A172 (cell line): ENCODE data around the gene TTC9. TPM values are rescaled to one million over a fixed set of nuclear protein-coding genes. Genes with fewer than 3 reads are reported as not detected.
A peak's percentile ranks its signal among the peaks of the same experiment; 100 is the strongest.
"Not testable (repeated sequence)": the region's sequence is repeated elsewhere in the genome, so short reads cannot be mapped to it uniquely, and the experiment has no call there.

Experiments used
- DNase-seq: peaks from one replicate; pipeline ENCODE4 v3.0.0-alpha.2; 2015; ENCODE audit warnings: low spot score
- total RNA-seq: library from RNA; depleted of rRNA; stranded (reverse); fragments of >200 nt; shearing (Covaris generic); gene quantifications from 2 replicates; pipeline ENCODE4 v1.2.3, GENCODE V29; 2014

The TTC9 gene
- total RNA-seq, 1 experiment from 2014 or later: 1.4 TPM

GRCh38 chr14:70680748-70681147 lies 39.0 kb downstream of the TTC9 start:
- DNase-seq: no peak

- DNase-seq: no peak
Measured at GRCh38 chr14:70683983-70684382, 42.3 kb downstream of the TTC9 start.

- no peak for DNase-seq
Measured at GRCh38 chr14:70685474-70686197, 43.9 kb downstream of the TTC9 start.

GRCh38 chr14:70692210-70692609 lies 50.5 kb downstream of the TTC9 start:
- DNase-seq: no peak

DNA sequence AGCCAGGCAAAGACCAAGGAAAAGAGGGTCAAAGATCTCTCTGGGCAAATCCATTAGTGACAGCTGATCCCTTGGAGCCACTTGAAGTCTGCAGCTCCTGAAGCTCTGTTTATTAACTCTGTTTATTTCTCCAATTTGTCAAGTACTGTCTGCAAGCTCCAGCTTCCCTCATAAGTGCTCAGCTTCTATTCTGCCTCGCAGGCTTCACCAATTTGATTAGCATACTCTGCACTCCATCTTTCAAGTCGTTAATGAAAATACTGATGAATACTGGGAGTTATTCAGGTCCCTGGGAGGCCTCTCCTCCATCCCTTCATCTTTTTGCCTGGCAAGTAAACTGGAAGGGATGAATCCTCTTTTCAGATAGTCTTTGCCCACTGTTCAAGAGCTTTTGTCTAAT lies 54.3 kb downstream of the TTC9 start:
- no peak for DNase-seq

- no peak for DNase-seq
Measured at GRCh38 chr14:70697701-70698100, 56.0 kb downstream of the TTC9 start.

- peak; percentile 43 for DNase-seq
Measured at GRCh38 chr14:70698288-70698687, 56.6 kb downstream of the TTC9 start.

DNA sequence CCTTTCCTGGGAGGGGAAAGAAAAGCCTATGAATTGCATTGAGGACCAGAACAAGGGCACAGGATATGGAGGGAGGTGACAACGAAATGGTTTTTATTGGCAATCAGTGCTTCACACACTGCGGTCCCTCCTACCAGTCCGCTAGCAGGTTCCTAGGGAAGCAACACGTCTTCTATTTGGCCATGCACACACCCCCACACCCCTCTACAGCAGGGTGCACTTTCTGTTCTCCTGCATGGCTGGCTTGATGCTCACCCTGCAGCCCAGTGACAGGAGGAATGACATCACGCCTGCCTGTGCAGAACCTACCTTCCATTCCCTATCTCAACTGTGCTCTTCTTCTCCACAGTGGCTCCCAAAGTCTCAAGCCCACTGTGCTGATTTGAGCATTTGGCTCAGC lies 57.9 kb downstream of the TTC9 start:
- no peak for DNase-seq

- no peak for DNase-seq
Measured at GRCh38 chr14:70700955-70701585, 59.4 kb downstream of the TTC9 start.

GRCh38 chr14:70701610-70702009 lies 59.9 kb downstream of the TTC9 start:
- no peak for DNase-seq

DNA sequence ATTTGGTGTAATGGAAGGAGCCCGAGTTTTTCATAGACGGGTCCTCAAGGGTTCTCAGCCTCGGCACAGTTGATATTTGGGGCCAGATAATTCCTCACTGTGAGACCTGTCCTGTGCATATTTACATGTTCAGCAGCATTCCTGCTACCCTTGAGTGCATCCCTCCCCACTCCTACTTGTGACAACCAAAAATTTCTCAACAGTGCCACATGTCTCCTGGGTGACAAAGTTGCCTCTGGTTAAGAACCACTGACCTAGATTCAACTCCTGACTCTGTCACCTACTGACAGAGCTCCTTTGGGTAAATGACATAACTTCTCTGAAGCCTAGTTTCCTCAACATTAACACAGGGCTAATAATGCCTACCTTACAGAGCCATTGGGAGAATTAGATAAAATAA lies 60.4 kb downstream of the TTC9 start:
- DNase-seq: no peak

- DNase-seq: not testable (repeated sequence)
Measured at GRCh38 chr14:70703621-70704168, 62.0 kb downstream of the TTC9 start.

DNA sequence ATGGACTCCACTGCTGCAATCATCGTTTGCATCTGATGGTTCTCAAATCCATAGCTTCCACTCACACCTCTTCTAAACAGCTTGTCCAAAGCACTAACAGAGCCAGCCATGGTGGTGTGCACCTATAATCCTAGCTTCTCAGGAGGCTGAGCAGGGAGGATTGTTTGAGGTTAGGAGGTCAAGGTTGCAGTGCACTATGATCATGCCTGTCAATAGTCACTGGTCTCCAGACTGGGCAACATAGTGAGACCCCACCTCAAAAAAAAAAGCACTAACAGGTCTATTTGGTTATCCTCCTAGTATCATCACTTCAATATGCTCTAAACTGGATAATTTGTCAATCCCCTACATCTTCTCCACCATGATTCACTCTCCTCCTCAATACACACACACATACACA lies 63.2 kb downstream of the TTC9 start:
- no peak for DNase-seq

GRCh38 chr14:70706177-70706576 lies 64.5 kb downstream of the TTC9 start:
- DNase-seq: no peak

- peak; percentile 76 for DNase-seq
Measured at GRCh38 chr14:70707138-70708038, 65.7 kb downstream of the TTC9 start.

GRCh38 chr14:70708717-70709570 lies 67.2 kb downstream of the TTC9 start:
- no peak for DNase-seq

DNA sequence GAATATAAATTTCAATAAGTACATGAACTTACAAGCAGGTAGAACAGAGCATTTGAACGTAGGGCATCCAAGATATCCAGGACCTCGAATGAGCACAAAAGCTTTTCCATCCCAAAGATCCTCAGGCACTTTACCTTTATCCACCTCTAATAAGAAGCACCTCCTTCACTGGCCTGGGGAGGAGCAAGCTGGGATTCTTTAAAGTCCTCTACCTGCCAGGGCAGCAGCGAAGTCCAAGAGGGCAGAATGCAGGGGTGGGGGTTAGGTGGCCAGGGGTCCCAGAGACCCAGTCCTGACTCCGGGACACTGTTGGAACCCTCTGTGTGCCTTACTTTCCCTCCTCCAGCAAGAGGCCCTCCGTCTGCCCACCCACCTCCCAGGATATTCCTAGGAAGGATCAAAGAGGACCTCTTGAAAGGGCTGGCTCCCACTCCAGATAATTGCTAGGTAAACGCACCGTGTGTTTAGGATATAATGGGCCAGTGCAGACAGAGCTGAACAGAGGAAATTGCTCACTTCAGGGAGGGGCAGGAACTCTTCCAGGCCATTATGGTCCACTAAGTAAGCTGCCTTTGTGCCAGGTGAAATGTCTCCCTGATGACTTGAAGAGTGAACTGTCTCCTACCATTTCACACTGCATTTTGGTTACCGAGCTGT lies 68.1 kb downstream of the TTC9 start:
- DNase-seq: no peak

- no peak for DNase-seq
Measured at GRCh38 chr14:70711451-70711850, 69.7 kb downstream of the TTC9 start.

DNA sequence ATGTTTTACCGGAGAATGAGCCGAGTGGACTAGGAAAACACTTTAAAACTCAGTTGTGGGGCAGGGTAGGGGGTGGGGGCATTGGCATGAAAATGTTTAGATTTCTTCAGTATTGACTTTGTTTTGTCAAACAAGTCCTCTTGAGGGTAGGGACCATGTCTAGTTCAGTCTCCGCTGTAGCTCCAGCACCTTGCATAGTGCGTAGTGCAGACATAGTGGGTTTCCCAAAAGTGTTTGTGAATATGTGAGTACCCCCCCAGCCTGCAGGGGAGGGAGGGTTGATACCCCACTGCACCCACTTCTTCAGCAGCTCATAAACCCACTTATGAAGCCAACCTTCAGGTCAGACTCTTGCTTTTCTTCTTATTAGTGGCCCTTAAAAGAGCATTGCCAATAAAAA lies 71.4 kb downstream of the TTC9 start:
- no peak for DNase-seq

DNA sequence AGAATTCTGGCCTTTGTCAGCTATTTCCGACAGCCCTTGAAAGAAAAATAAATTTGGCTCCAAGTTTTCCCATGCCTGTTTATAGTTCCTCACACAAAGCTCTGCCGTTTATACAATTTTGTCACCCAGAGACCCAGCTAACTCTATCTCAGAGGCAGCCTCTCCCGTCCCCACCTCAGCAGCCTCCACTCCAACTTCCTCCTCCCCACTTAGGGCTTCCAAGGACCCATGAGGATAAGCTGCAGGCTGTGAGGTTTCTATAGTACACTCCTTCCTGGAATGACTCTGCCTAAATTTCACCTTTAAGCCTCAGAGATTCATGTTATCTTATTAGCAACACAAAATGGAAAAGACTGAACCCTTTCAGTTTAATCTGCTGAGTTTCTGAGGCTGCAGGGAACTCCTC lies 71.8 kb downstream of the TTC9 start:
- DNase-seq: no peak

GRCh38 chr14:70714055-70714550 lies 72.4 kb downstream of the TTC9 start:
- DNase-seq: peak; percentile 17
